HEK293 (cell line): Measurements from ENCODE around the gene RAD51C.
"Not testable (repeated sequence)": the region's sequence is repeated elsewhere in the genome, so short reads cannot be mapped to it uniquely, and the experiment has no call there.

Experiments
- CTCF ChIA-PET: fragments of 350-600 bp; formaldehyde crosslinking; extraction: SDS; loops from one replicate; lab custom pipeline; 2021; ENCODE audit warnings: antibody characterized with exemption; lab: Yijun Ruan, JAX
- POLR2A ChIA-PET: fragments of 300-600 bp; formaldehyde crosslinking; extraction: SDS; loops from one replicate; lab custom pipeline; 2020; ENCODE audit warnings: antibody characterized with exemption, inconsistent platforms; lab: Yijun Ruan, JAX
- H3K27ac ChIP-seq: fragments of 200-500 bp; sonication (Bioruptor generic); 2 replicates; pipeline ENCODE4 v1.5.1; 2014; ENCODE audit warnings: low read depth, low read length, control low read depth, inconsistent platforms; ENCODE audit errors: extremely low read depth
- H3K36me3 ChIP-seq, 2 experiments: fragments of 200-500 bp in 1 of 2; sonication (Bioruptor generic) in 1 of 2; 1 replicate in 1 of 2; 2 replicates in 1 of 2; pipeline ENCODE4 v1.5.1; 2014 to 2017; ENCODE audit warnings: inconsistent platforms in 2 of 2, low read length in 2 of 2; ENCODE audit not compliant: control insufficient read depth in 2 of 2, insufficient read depth in 1 of 2
- H3K4me1 ChIP-seq: fragments of 200-500 bp; sonication (Bioruptor generic); 2 replicates; pipeline ENCODE4 v1.5.1; 2014; ENCODE audit warnings: mild to moderate bottlenecking, low read length, inconsistent platforms; ENCODE audit not compliant: control insufficient read depth, insufficient read depth
- H3K4me3 ChIP-seq: 2 replicates; pipeline ENCODE4 v1.5.1; 2011; ENCODE audit warnings: low read depth, mild to moderate bottlenecking, control low read depth, low read length, moderate library complexity
- H3K9me3 ChIP-seq: fragments of 200-500 bp; sonication (Bioruptor generic); 2 replicates; pipeline ENCODE4 v1.5.1; 2014; ENCODE audit warnings: low read depth, low read length, inconsistent platforms; ENCODE audit not compliant: control insufficient read depth, insufficient read depth
- OSR2 ChIP-seq: fragments of 450-650 bp; formaldehyde crosslinking; IDR thresholded peaks from 2 replicates; pipeline ENCODE4 v1.5.1; 2016; ENCODE audit warnings: missing biosample characterization, missing genetic modification characterization
- PRDM6 ChIP-seq: fragments of 450-650 bp; formaldehyde crosslinking; IDR thresholded peaks from 2 replicates; pipeline ENCODE4 v1.5.1; 2017; ENCODE audit warnings: missing biosample characterization, missing genetic modification characterization
- SCRT2 ChIP-seq: fragments of 450-650 bp; formaldehyde crosslinking; IDR thresholded peaks from 2 replicates; pipeline ENCODE4 v1.5.1; 2016; ENCODE audit warnings: missing biosample characterization, missing genetic modification characterization
- ZBTB48 ChIP-seq: fragments of 450-650 bp; formaldehyde crosslinking; IDR thresholded peaks from 2 replicates; pipeline ENCODE4 v1.5.1; 2016; ENCODE audit warnings: missing biosample characterization, missing genetic modification characterization
- ZBTB8A ChIP-seq: fragments of 450-650 bp; formaldehyde crosslinking; IDR thresholded peaks from 2 replicates; pipeline ENCODE4 v1.5.1; 2016; ENCODE audit warnings: missing biosample characterization, missing genetic modification characterization
- ZFP41 ChIP-seq: fragments of 450-650 bp; formaldehyde crosslinking; IDR thresholded peaks from 2 replicates; pipeline ENCODE4 v1.5.1; 2016; ENCODE audit warnings: missing biosample characterization, missing genetic modification characterization, borderline replicate concordance
- ZNF169 ChIP-seq: fragments of 450-650 bp; formaldehyde crosslinking; IDR thresholded peaks from 2 replicates; pipeline ENCODE4 v1.5.1; 2016; ENCODE audit warnings: missing biosample characterization, missing genetic modification characterization
- ZNF18 ChIP-seq: fragments of 450-650 bp; formaldehyde crosslinking; IDR thresholded peaks from 2 replicates; pipeline ENCODE4 v1.5.1; 2016; ENCODE audit warnings: missing biosample characterization, missing genetic modification characterization
- ZNF280C ChIP-seq: fragments of 450-650 bp; formaldehyde crosslinking; IDR thresholded peaks from 2 replicates; pipeline ENCODE4 v1.5.1; 2016; ENCODE audit warnings: missing biosample characterization, missing genetic modification characterization
- ZNF600 ChIP-seq: fragments of 450-650 bp; formaldehyde crosslinking; IDR thresholded peaks from 2 replicates; pipeline ENCODE4 v1.5.1; 2016; ENCODE audit warnings: missing biosample characterization, missing genetic modification characterization
- TF ChIP-seq, protein P1 (sequence below): fragments of 450-650 bp; formaldehyde crosslinking; IDR thresholded peaks from 2 replicates; pipeline ENCODE4 v1.5.1; 2017; ENCODE audit warnings: missing biosample characterization, missing genetic modification characterization
- TF ChIP-seq, protein P2 (sequence below): fragments of 450-650 bp; formaldehyde crosslinking; IDR thresholded peaks from 2 replicates; pipeline ENCODE4 v1.5.1; 2016; ENCODE audit warnings: missing biosample characterization, missing genetic modification characterization, low read depth

RAD51C gene

DNA sequence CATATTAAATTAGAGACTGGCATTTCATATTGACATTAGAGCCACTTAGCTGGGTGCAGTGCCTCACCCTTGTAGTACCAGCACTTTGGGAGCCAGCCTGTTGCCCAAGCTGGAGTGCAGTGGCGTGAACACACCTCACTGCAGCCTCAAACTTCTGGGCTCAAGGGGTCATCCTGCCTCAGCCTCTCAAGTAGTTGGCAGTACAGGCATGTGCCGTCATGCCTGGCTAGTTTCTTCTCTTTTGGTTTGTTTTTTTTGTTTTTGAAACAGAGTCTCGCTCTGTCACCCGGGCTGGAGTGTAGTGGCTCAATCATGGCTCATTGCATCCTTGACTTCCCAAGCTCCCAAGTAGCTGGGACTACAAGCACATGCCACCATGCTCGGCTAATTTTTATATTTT is 72.0 kb downstream of the RAD51C start:
- POLR2A ChIA-PET: no interaction called here
- no peaks in the 10 kb centered on the region for H3K9me3 ChIP-seq
- peaks cover 3% of the 10 kb centered on the region; the same call in 1 of the 2 replicates for H3K4me1 ChIP-seq
- H3K27ac ChIP-seq: no peak overlapping the region
- no peaks in the 10 kb centered on the region; a peak in 1 of 3 replicates for H3K36me3 ChIP-seq
- H3K4me3 ChIP-seq: no peak overlapping the region
- TF ChIP-seq, protein P1, sequence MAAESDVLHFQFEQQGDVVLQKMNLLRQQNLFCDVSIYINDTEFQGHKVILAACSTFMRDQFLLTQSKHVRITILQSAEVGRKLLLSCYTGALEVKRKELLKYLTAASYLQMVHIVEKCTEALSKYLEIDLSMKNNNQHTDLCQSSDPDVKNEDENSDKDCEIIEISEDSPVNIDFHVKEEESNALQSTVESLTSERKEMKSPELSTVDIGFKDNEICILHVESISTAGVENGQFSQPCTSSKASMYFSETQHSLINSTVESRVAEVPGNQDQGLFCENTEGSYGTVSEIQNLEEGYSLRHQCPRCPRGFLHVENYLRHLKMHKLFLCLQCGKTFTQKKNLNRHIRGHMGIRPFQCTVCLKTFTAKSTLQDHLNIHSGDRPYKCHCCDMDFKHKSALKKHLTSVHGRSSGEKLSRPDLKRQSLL (tag by site-specific recombination): peak; percentile 59; the same call in 1 of the 2 replicates
- TF ChIP-seq ZBTB8A (tag by site-specific recombination) (0 out of 2 replicates have a peak, but pooled peaks have one; percentile 38), SCRT2 (peak; percentile 67), ZFP41 (no peak), PRDM6 (peak; percentile 57; the same call in 1 of the 2 replicates), OSR2 (peak; percentile 86), ZBTB48 (no peak), ZNF169 (no peak), ZNF600 (peak; percentile 52; the same call in 1 of the 2 replicates), ZNF18 (tag by site-specific recombination) (peak; percentile 82)
- TF ChIP-seq, protein P2, sequence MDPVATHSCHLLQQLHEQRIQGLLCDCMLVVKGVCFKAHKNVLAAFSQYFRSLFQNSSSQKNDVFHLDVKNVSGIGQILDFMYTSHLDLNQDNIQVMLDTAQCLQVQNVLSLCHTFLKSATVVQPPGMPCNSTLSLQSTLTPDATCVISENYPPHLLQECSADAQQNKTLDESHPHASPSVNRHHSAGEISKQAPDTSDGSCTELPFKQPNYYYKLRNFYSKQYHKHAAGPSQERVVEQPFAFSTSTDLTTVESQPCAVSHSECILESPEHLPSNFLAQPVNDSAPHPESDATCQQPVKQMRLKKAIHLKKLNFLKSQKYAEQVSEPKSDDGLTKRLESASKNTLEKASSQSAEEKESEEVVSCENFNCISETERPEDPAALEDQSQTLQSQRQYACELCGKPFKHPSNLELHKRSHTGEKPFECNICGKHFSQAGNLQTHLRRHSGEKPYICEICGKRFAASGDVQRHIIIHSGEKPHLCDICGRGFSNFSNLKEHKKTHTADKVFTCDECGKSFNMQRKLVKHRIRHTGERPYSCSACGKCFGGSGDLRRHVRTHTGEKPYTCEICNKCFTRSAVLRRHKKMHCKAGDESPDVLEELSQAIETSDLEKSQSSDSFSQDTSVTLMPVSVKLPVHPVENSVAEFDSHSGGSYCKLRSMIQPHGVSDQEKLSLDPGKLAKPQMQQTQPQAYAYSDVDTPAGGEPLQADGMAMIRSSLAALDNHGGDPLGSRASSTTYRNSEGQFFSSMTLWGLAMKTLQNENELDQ (tag by site-specific recombination): no peak
- TF ChIP-seq, all 188 proteins: peak for 7
- CTCF ChIA-PET: no interaction called here

DNA sequence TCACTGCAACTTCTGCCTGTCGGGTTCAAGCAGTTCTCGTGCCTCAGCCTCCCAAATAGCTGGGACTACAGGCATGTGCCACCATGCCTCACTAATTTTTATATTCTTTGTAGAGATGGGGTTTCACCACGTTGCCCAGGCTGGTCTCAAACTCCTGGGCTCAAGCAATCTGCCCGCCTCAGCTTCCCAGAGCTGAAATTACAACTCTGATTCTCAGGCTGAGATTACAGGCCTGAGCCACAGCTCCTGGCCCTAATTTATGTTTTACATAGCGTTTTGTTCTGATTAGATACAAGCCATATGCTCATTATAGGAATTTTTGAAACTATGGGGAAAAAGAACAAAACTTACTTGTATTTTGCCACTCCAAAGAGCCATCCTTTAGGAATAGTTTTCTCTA is 86.1 kb downstream of the RAD51C start:
- POLR2A ChIA-PET, H3K4me1 ChIP-seq: not testable (repeated sequence)
- CTCF ChIA-PET: interaction anchor here (0.9 kb wide), 1 partner anchor 23 kb away, joined by 3 read pairs; no protein-coding TSS in a partner anchor

GRCh38 chr17:58779446-58779845 is 87.0 kb downstream of the RAD51C start:
- POLR2A ChIA-PET: no interaction called here

More for the DNA sequence above, 86.1 kb downstream of the RAD51C start:
- not testable (repeated sequence) for H3K27ac ChIP-seq, H3K4me3 ChIP-seq, H3K9me3 ChIP-seq, H3K36me3 ChIP-seq

More at GRCh38 chr17:58779446-58779845, 87.0 kb downstream of the RAD51C start:
- no peak overlapping the region for H3K27ac ChIP-seq
- H3K4me1 ChIP-seq: no peaks in the 10 kb centered on the region; the same call in 1 of the 2 replicates
- CTCF ChIA-PET: no interaction called here
- H3K9me3 ChIP-seq: no peaks in the 10 kb centered on the region
- TF ChIP-seq PRDM6 (peak; percentile 14; the same call in 1 of the 2 replicates), ZNF280C (tag by site-specific recombination) (no peak)
- TF ChIP-seq, all 188 proteins: peak for 1
- no peak overlapping the region for H3K4me3 ChIP-seq
- no peaks in the 10 kb centered on the region for H3K36me3 ChIP-seq
